Measurements from ENCODE around the gene WDR7. TPM values are rescaled to one million over a fixed set of nuclear protein-coding genes. Genes with fewer than 3 reads are reported as not detected.

Gene WDR7
- total RNA-seq, 1 experiment from 2014 or later, result 11.5 TPM

DNA sequence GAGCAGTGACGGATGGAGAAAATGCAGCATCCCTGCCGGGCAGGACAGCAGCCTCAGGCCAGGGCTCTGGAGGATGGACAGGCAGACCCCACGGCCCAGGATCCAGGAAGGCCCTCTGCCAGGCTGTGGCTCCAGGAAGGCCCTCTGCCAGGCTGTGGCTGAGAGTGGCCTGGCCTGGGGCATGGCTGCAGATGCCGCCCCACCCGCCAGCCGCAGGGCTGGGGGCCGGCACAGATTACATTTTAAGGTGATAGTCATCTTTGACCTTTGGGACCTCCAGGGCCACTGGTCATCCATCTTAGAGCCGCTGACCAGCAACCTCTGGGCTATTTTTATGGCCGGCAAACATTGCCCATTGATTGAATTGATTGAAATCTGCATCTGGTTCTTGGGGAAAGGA is 397.7 kb downstream of the WDR7 start (continued):
- TF ChIP-seq, protein P1, sequence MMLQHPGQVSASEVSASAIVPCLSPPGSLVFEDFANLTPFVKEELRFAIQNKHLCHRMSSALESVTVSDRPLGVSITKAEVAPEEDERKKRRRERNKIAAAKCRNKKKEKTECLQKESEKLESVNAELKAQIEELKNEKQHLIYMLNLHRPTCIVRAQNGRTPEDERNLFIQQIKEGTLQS (IDR thresholded peaks at IDR 0.05), result no peak
- TF ChIP-seq SRF (IDR thresholded peaks at IDR 0.05; ENCODE audit: low read depth) (no peak), ZNF274 (IDR thresholded peaks at IDR 0.05; ENCODE audit: low read depth, low read length) (no peak), TCF7L2 (IDR thresholded peaks at IDR 0.05; ENCODE audit: borderline replicate concordance, extremely low read depth, insufficient read depth, insufficient read length) (no peak), EZH2phosphoT487 (IDR thresholded peaks at IDR 0.05; ENCODE audit: borderline replicate concordance) (no peak)
- TF ChIP-seq, protein P2, sequence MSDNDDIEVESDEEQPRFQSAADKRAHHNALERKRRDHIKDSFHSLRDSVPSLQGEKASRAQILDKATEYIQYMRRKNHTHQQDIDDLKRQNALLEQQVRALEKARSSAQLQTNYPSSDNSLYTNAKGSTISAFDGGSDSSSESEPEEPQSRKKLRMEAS (IDR thresholded peaks at IDR 0.05), result no peak

DNA sequence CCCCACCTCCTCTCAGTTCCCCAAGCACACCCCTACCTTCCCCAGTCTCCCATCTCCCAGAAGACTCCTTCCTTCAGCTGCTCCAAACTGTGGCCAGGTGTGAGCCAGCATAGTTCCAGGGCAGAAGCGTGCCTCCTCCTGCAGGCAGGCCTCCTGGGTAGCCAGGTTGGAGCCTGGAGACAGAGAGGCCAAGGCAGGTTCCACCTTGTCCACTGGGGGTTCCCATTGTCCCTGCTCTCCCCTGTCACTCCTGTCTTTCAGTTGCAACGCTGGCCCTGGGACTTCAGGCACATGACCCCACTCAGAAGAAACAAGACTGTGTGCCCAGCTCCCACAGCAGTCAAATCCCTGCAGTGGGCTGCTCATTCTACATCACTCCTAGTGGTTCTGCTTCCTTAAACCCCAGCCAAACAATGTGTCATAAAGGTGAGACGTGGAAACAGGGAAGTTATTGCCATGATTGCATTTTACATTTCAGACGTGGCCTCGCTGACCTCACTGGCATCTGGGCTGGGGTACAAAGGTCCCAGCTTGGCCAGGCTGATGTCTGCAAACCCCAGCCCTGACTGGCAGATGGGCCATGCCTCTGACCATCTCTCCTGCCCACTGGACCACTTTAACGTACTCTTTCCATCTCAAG is 399.3 kb downstream of the WDR7 start:
- no peaks in the 10 kb centered on the region for H3K36me3 ChIP-seq (ENCODE audit: control insufficient read depth in 1 of 2, insufficient read depth in 2 of 2, low read length in 2 of 2)
- H3K27me3 ChIP-seq (ENCODE audit: insufficient read depth, low read length), result peaks cover 16% of the 10 kb centered on the region
- ChIA-PET RAD21 (ENCODE audit: low non-redundant PET in 1 of 2, low total read pairs in 2 of 2, uncharacterized antibody in 2 of 2, unreplicated experiment in 2 of 2) (no interaction called here), CTCF (no interaction called here), POLR2A (no interaction called here)
- H3K79me2 ChIP-seq (ENCODE audit: insufficient read depth, low read length), result no peaks in the 10 kb centered on the region
- H3K27ac ChIP-seq (ENCODE audit: low read depth, low read length), result no peak overlapping the region
- H3K4me1 ChIP-seq (ENCODE audit: control insufficient read depth in 1 of 2, insufficient read depth in 2 of 2, low read length in 2 of 2), result no peaks in the 10 kb centered on the region
- TF ChIP-seq ZFX (IDR thresholded peaks at IDR 0.05) (no peak), ELF1 (IDR thresholded peaks at IDR 0.05; ENCODE audit: borderline replicate concordance, low read depth) (no peak), POLR2A (IDR thresholded peaks at IDR 0.05; ENCODE audit: borderline replicate concordance, extremely low read depth, insufficient read depth, insufficient read length) (no peak), EZH2 (IDR thresholded peaks at IDR 0.05) (no peak)
- TF ChIP-seq, protein P1 (IDR thresholded peaks at IDR 0.05), result no peak
- BruUV-seq (replicated peaks), result no TSS peak
- no peaks in the 10 kb centered on the region for H3K9me2 ChIP-seq (ENCODE audit: insufficient read depth)
- H3K9ac ChIP-seq (ENCODE audit: low read length), result no peak overlapping the region
- H4K20me1 ChIP-seq (ENCODE audit: insufficient read depth), result no peaks in the 10 kb centered on the region
- intact Hi-C loops (cut with micrococcal nuclease), result no loop called here
- H3K9me3 ChIP-seq (ENCODE audit: control insufficient read depth in 1 of 2, insufficient read depth in 1 of 2, low read depth in 1 of 2, low read length in 2 of 2), result no peaks in the 10 kb centered on the region
- DNase-seq (ENCODE audit: low read depth, low spot score) (no peak), ATAC-seq (peak; percentile 31; the same call in 1 of the 2 replicates)
- no peak overlapping the region for H3K4me3 ChIP-seq (replicated peaks in 1 of 2; ENCODE audit: low read depth in 1 of 2, low read length in 2 of 2)
- no peak overlapping the region for H2AFZ ChIP-seq (ENCODE audit: low read depth, low read length, poor library complexity, severe bottlenecking)
- H3K4me2 ChIP-seq (ENCODE audit: low read length), result no peak overlapping the region
